ENCODE data around the gene DBX1.
"Not testable (repeated sequence)": the region's sequence is repeated elsewhere in the genome, so short reads cannot be mapped to it uniquely, and the experiment has no call there.

Gene DBX1, protein sequence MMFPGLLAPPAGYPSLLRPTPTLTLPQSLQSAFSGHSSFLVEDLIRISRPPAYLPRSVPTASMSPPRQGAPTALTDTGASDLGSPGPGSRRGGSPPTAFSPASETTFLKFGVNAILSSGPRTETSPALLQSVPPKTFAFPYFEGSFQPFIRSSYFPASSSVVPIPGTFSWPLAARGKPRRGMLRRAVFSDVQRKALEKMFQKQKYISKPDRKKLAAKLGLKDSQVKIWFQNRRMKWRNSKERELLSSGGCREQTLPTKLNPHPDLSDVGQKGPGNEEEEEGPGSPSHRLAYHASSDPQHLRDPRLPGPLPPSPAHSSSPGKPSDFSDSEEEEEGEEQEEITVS

DNA sequence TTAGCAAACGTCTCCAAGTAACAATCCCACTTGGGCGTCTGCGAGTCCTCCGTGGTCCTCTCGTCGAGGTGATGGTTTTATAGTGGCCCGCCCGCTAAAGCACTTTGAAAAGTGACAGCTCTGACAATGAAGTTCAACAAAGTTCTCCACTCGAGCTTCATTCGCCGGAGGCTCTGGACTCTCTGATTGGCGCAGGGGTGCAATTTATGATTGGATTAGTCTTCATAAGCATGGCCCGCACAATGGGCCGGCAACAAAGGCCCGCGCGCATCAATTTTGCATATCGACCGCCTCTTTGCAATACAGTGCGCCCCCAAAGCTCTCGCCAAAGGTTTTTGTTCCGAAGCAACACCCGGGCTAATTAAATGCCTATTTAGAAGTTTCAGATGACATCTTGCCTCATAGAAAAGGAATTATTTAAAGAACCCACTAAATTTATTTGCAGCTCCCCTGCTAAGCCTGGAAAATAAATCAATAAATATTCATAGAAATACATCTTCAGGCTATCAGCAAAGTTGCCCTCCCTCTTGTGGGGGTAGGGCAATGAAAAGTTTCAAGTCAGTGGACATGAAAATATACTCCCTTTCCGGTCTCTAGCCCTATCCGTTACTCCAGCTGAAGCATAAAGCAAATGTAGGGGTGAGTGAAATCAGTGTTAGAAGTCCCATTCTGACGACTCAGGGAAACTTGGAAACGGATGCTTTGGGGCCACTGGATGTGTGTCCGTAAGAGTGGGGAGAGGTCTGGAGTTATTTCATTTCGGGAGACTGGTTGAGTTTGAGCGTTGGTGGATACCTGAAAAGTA lies at the start of gene DBX1:
Gene DBX1, minus strand, starts transcription at position 51 of the 805 bp plus-strand sequence. CDS start 151 bp downstream, outside the sequence.
- no peak for DNase-seq (ENCODE audit: low read depth, low spot score)

DNA sequence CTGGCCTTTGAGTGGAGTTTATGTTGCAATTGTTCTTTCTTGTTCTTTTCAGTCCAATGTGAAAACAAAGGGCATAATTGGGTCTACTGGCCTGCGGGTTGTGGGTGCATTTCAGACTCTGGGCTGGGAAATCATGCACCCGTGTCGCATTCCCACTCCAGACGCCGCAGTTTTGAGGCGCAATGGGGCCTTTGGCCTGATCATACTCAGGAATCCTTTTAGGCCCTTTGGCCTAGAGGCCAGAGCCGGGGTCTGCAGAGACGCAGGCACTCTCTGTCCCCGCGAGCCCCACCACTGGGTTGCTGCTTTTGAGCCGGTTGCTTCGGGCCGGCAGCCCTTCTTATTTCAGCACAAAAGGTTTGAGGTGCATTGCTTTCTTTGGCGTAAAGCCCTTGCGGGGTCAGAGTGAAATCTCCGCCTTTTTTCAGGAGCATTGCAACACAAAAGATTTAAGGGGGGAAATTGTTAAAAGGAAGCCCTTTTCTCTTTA lies 48.4 kb upstream of the DBX1 start:
- peak; percentile 62 for DNase-seq (ENCODE audit: low read depth, low spot score)

DNA sequence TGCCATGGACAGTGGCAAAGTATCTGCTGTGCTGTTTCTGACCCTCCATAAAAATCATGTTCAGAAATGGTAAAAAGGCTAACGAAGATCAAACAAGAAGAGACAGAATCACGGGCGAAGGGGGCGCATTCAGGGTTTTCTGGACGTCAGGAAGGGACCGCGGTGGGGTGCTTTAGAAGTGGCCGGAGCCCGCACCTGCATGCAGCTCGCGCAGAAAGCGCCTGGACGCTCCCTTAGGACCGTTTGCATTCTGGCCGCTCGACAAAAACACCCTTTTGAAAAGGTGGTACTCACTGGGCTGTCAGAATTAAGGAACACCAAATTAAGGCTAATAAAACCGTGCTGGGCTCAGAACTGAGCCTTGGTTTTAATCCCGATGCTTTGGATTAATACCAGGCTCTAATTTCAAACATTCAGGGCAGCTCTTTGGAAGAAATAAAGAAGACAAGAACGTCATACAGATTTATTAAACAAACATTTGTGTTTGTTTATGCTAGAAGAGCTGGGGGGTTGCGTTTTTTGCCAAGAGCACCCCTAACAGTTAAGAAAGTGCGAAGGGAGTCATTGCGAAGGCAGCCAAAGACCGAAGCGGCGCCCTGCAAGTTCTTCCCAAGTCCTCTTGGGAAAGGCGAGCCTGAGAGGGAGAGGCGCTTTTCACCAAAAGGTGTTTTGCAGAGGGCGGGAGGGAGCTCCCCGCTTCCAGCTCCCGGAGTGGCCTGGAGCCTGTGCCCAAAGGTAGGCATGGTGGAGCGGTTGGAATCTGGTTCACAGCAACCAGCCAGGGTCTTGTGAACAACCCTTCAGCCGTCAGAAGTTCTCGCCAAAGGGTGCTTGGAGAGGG lies 47.7 kb upstream of the DBX1 start:
- DNase-seq (ENCODE audit: low read depth, low spot score), result peak; percentile 54

DNA sequence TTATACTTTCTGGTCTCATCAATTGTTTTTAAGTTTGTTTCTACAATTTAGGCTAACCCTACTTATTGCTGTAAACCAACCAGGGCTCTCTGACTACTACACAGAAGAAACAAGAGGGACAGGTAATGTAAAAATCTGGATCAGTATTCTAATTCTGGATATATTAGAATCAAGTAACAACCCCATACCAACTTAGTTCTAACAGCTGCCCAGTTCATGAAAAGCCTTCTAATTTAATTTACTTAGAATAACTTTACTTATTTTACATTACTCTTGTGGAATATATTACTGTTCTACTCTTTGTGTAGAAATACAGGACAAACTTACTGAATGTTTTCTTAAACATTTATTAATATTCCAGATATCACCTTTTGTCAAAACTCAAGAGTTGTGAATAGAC lies 45.5 kb upstream of the DBX1 start:
- no peak for DNase-seq (ENCODE audit: low read depth, low spot score)

DNA sequence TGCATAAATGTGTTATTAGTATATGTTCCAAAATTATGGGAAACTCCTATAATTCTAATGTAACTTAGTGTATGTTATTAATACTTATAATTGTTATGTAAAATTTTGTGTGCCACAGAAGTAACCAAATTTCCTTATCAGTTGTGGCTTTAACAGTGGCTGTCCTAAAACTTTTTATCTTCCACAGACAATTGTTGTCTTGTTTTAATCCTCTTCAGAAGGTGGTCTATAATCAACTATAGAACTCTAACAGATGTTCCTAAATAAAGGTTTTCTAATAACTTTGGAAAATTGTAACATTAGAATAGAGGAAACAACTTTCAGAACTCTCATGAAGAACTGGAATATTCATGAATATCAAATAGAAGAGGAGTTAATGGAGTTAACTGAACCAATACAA lies 44.4 kb upstream of the DBX1 start:
- no peak for DNase-seq (ENCODE audit: low read depth, low spot score)

DNA sequence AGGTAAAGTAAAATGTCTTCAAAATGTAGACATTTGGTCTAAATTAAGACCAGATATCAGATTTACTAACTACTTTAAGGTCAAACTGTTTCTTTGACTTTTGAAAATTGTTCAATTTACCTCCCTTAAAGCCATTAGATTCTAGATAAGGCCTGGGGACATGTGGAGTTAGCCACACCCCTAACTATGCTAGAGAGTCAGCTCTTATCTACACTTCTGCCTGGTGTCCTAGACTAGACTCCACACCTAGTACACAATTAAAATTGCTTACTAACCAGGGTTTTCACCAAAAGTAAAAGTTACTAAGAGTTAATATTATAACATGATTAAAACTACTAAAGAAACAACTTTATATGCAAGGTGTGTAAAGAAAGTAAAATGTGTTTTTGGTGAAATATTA lies 43.6 kb upstream of the DBX1 start:
- no peak for DNase-seq (ENCODE audit: low read depth, low spot score)

DNA sequence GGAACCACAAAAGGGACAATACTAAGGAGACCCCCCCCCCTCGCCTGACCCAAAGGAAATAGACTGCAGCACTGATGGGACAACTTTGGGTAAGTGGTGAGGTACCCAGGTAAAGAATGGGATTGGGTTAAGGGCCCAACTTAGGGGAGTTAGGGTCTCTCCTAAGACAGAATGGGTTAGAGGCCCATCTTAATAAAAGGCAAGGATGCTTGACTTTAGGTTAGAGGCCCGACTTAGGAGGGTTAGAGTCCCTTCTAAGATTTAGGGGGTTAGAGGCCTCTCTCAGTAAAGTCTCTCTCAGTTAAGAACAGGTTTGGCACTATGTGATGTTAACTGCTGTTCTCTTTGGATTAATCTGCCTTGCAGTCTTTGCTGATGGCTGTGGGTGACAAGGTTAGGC lies 41.0 kb upstream of the DBX1 start:
- no peak for DNase-seq (ENCODE audit: low read depth, low spot score)

DNA sequence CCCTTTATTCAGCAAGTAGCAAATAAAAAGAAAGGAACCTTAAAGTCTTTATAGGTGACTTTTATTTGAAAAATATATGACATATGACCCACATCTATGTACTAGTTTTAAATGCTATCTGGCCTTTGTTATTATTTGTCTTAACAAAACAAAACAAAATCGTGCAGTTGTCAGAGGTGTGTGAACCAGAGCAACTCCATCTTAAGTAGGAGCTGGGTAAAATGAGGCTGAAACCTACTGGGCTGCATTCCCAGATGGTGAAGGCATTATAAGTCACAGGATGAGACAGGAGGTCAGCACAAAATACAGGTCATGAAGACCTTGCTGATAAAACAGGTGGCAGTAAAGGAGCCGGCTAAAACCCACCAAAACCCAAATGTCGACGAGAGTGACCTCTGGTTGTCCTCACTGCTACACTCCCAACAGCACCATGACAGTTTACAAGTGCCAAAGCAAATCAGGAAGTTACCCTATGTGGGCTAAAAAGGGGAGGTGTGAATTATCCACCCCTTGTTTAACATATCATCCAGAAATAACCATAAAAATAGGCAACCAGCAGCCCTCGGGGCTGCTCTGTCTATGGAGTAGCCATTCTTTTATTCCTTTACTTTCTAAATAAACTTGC lies 40.2 kb upstream of the DBX1 start:
- not testable (repeated sequence) for DNase-seq (ENCODE audit: low read depth, low spot score)

DNA sequence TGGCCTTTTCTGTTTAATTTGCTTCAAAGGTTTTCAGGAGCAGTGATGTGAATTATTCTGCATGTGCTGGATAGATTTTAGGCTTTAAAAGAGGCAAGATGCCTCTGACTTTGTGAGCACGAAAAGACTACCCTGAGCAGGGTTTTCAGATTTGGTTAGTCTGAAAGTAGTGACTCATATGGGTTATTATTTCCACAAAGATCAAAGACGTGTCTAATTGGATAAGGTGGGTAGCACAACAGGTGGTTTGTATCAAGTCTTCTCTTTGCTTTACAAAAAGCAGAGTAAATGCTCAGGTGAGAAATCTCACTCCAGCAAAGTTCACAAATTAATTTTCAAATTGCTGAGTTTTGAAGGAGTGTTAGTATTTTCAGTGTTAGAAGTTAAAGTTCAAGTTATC lies 37.6 kb upstream of the DBX1 start:
- DNase-seq (ENCODE audit: low read depth, low spot score), result no peak

DNA sequence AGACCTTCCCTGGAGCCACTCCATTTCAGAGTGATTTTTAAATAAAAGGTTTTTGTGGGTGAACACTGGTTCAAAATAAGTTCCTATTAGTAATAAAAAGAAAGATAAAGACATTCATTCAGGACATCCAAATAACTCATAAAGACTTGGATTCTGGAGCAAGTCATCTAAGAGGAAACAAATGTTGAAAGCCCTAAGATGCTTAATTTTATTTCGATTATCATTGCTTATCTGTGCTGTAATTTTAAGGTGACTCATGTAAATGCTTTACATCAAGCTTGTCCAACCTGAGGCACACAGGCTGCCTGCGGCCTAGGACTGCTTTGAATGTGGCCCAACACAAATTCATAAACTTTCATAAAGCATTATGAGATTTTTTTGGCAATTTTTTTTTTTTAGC lies 34.2 kb upstream of the DBX1 start:
- DNase-seq (ENCODE audit: low read depth, low spot score), result no peak

DNA sequence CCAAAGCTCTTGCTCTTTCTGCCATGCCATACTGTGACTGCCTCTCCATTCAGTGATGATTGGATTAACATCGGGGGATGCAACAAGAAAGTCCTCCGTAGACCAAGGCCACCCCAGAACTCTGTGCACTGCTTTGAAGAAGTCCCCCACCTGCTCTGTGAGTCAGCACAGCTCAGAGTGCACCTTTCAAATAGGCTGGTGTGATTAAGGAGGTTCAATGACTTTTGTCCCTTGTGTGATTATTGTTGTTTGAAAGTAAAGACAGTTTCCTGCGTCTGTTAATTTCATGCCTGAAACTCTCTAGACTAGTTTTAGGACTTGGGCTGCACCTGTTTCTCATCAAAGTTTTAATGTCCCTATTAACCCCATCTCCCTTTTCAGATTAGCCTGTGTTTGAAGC lies 33.0 kb upstream of the DBX1 start:
- no peak for DNase-seq (ENCODE audit: low read depth, low spot score)

DNA sequence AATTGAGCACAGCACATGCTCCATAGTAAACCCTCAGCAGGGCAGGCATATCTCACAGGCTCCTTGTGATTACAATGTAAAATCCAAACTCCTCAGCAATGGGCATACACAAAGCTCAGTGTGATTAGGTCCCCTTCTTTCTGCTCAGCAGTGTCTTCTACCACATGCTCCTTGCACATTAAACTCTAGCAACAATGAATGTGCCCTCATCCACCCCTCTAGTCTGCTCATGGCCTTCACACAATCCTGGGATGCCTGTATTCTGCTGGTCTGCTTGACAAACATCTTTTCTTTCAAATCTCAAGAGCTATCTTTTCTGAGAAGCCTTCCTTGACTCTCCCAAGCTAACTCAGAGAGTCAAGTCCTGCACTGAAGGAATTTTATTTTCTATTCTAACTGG lies 32.4 kb upstream of the DBX1 start:
- DNase-seq (ENCODE audit: low read depth, low spot score), result no peak

DNA sequence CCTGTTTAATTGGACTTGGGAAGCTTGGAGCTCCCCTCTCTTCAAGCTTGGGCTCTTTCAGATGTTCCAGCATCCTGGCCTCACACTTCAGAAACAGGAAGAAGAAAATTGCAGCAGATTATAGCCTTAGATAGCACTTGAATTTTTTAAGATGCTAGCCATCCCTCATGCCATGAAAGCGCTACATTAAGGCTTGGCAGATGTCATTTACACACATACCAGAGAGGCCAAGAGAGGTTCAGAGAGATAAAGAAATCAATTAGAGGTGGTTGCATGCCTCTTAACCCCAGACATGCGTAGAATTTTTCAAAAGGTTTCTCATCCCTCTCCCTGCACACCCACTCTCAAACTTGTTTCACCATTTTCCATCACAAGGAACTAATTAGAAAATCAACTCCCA lies 31.9 kb upstream of the DBX1 start:
- DNase-seq (ENCODE audit: low read depth, low spot score), result no peak

DNA sequence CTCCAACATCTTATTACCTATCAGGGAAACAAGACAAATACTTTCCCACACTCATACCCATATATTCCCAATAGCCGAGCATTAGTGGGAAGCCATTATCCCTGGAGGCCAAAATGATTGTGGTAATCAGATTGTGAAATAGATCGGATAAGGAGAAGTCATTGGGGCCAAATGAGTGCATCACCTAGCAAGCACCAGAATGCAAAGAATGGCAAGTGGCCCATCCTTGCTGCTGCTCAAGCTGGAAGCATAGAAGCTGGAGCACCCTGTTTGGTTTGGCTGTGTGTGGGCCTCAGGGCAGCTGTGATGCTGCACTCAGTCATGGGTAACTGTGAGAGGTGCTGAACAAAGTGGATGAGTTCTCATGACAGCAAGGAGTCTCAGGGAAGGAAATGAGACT lies 18.7 kb upstream of the DBX1 start:
- no peak for DNase-seq (ENCODE audit: low read depth, low spot score)

DNA sequence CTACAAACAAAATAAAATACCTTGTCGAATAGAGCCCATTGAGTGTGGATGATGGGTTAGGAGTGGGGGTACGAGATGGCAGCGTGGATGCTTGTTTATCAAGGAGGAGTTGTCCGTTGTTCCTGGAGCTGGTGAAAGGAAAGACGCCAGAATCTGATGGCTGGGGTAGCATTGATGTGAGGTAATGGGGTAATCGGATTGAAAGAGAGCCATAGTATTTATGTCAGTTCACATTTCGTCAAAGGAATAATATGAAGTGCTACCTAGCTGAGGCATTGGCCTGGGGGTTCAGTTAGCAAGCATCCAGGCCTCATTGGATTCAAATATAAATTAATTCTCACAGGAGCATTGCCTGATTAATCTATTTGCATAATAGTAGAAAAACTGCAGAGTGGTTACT lies 16.9 kb upstream of the DBX1 start:
- no peak for DNase-seq (ENCODE audit: low read depth, low spot score)

DNA sequence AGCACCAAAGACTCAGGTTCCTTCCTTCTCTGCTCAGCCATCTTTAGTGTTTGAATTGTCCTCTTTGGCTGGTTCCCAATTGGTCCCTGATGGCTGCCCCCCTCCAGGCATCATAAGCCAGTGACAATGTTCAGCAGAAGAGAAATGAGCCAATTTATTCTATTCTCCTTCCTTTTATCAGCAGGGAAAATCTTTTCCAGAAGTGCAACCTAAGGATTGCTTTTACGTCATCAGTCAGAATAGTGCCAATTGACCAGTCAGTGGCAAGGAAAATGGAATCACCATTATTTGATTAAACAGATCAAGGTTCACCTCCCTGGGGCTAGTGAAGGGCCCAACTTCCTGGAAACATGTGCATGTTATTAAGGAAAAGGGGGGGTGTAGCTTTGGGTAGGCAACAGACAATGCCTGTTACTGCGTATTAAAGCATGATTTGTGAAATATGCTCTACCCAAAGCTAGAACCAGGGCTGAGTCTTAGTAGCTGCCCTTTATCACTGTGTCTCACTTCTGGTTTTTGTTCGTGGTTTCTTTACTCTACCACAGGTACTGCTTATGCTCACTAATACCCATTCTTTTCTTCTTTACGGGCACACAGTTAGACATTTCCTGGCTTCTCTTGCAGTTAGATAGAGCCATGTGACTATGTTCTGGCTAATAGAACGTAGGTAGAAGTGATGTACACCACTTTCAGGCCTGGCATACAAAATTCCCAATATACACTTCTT lies 12.6 kb upstream of the DBX1 start:
- no peak for DNase-seq (ENCODE audit: low read depth, low spot score)

DNA sequence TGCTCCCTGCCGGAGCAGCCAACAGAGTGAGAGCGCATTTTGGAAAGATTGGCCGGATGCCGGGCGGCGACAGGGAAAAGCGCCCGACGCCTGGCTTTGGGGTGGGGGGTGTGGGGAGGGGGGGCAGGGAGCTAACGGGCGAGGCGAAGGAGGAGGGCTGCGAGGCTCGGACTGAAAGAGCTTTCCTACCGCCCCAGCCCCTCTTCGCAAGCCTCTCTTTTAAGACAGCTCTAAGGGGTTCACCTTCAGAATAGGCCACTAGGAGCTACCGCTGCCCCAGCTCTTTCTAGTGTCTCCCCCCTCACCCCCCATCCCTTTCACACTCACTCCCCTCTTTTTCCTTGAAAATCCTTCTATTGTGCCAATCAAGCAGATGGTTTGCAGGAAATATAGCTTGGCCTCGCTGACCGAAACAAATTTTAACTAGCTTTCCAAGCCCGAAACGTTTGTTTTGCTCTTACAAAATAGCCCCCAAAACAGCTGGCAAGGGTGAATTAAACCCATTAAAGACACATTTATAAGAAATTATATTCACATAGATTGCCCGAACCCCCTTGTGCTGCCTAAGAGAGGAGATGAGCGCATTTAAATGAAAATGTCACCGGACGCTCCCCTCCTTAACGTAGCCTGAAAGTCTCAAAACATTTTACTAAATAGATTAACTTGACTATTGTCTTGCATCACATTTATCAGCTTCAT lies 3.7 kb upstream of the DBX1 start:
- no peak for DNase-seq (ENCODE audit: low read depth, low spot score)

DNA sequence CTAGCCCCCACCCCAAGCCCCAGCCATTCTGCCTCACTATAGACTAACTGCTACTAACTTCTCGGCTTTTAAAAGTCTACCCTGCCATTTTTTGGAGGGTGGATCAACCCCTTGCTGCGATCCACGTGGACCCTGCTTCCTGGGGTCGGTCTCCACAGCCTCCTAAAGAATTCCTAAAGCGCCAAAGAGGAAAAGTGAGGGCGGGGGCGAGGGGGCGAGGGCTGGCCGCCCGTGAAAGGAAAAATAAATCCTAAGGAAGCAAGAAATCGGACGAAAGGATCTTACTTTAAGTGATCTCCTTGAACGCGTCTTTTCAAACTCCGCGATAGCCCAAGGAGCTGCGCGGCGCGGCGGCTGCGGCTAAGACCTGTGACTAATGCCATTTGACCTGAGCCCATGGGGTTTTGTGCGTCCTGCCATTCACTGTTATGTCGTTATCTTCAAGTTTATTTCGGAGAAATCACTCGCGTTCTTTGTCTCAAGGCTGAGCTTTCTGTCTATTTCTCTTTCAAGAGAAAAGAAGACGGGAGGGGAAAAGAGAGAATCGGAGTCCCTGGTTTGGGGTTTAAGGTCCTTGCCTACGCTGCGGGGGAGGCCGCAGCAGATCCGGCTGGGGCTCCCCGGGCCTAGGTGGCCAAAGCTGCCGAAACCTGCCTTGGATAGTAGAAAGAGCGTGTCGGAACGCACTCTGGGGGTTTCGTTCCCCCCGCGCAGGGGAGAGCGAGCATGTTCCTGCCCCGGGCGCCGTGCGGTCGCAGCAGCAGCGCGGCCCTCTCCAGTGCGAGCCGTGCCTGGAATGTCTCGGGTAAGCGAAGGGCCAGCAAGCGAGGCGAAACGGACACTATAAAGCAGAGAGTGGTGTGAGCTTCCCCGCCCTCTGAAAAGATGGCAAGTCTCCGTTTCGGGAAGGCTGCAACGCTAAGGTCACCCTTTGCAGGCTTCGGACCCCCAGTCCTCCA lies 2.8 kb upstream of the DBX1 start:
- DNase-seq (ENCODE audit: low read depth, low spot score), result peak; percentile 83
